ENCODE data around the gene RCSD1.

Gene RCSD1

GRCh38 chr1:167683226-167683625 is 53.2 kb downstream of the RCSD1 start:
- Histone ChIP-seq H3K4me1 (ENCODE audit: control insufficient read depth, insufficient read depth, low read length) (no peaks in the 10 kb centered on the region), H3K27me3 (replicated peaks; ENCODE audit: control insufficient read depth, insufficient read depth, low read length) (peaks cover 3% of the 10 kb centered on the region), H3K9me3 (ENCODE audit: control insufficient read depth, low read length) (no peaks in the 10 kb centered on the region), H3K9ac (ENCODE audit: low read length) (no peak overlapping the region), H3K36me3 (ENCODE audit: control insufficient read depth, insufficient read depth, low read length, severe bottlenecking) (no peaks in the 10 kb centered on the region), H3K4me3 (ENCODE audit: low read length) (no peak overlapping the region)
- no peak for DNase-seq (ENCODE audit: low read depth)

DNA sequence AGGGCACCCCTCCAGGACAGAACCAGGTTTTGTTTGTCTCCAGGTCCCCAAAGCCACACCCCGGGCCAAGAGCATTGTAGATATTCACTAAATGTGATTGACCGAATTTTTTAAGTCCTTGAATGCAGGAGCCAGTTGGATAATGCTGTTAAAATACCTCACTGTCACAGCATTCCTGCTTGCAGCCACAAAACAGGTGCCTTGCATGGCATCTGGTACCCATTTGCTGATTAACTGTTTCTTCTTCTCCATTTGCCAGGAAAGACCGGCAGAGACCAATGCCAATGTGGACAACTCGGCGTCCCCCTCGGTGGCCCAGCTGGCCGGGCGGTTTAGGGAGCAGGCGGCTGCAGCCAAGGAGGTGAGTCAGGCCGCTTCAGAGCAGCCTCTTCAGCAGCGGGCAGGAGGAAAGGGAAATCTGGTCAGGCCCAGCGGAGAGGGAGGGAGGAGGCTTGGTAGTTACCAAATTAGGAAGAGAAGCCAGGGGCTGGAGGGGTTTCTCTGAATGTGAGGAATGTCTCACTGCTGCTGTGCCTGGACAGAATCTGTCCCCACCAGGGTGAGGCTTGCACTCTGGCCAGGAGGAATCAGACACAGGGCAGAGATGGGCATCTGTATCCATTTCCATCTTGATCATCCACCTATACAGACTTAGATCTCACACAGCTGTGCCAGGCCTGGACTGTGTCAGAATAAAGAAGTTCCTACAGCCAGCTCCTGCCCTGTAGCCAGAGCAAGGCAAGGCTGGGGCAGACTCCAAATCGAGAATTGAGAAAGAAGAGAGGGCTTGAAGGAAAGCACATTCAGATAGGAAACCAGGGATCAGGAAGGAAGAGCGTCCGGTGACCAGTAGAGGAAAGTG is 53.8 kb downstream of the RCSD1 start:
- DNase-seq (ENCODE audit: low read depth), result peak; percentile 68
- H3K9ac ChIP-seq (ENCODE audit: low read length), result no peak overlapping the region
- H3K27me3 ChIP-seq (replicated peaks; ENCODE audit: control insufficient read depth, insufficient read depth, low read length), result peaks cover 3% of the 10 kb centered on the region
- no peaks in the 10 kb centered on the region for H3K36me3 ChIP-seq (ENCODE audit: control insufficient read depth, insufficient read depth, low read length, severe bottlenecking)
- no peak overlapping the region for H3K4me3 ChIP-seq (ENCODE audit: low read length)
- no peaks in the 10 kb centered on the region for H3K4me1 ChIP-seq (ENCODE audit: control insufficient read depth, insufficient read depth, low read length)
- no peaks in the 10 kb centered on the region for H3K9me3 ChIP-seq (ENCODE audit: control insufficient read depth, low read length)

DNA sequence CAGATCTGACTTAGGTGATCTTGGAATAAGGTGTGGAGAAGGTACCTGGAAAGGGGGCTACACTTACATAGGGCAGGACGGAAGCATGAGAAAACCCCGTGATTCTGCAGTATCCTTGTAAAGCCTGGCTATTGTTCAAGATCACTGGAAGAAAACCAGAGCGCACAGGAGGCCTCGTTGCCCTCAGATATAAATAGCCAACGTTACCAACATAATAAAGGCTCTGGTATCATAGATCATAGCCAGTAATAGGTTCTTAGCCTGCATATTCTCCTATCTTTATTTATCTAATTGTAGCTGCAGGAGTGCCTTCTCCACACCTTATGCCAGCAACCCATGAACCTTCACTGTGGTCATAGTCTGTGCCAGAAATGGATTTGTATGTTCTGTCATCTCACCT is 55.8 kb downstream of the RCSD1 start:
- H3K9me3 ChIP-seq (ENCODE audit: control insufficient read depth, low read length), result no peaks in the 10 kb centered on the region
- no peaks in the 10 kb centered on the region for H3K36me3 ChIP-seq (ENCODE audit: control insufficient read depth, insufficient read depth, low read length, severe bottlenecking)
- H3K27me3 ChIP-seq (replicated peaks; ENCODE audit: control insufficient read depth, insufficient read depth, low read length), result peaks cover 3% of the 10 kb centered on the region
- no peak for DNase-seq (ENCODE audit: low read depth)
- peaks cover 7% of the 10 kb centered on the region for H3K4me1 ChIP-seq (ENCODE audit: control insufficient read depth, insufficient read depth, low read length)
- no peak overlapping the region for H3K9ac ChIP-seq (ENCODE audit: low read length)
- H3K4me3 ChIP-seq (ENCODE audit: low read length), result no peak overlapping the region

DNA sequence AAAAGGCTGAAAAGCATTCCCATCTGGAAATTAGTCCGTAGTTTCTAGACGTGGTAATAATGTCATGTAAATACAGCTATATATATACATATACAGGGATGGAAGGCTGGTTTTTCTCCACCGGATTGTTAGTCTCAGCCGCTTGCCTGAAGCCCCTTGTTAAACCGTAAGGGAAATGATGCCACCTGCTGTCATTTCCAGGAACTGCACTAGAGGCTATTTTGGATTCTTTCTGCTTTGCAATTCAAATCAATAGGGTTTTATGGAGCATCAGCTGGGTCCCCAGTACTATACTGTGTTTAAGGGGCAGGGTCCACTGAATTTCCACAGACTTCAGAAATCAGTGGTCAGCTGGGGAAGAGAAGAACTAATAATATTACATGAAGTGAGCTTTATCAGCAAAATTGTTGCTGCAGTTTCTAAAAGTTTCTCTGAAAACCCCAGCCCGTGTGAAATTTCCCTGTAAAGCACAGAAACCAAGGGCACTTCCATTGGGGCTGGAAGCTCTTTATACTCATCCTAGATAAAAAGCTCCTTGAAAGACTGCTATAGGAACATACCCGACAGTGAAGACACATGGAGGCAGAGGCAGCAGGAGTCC is 58.0 kb downstream of the RCSD1 start:
- Histone ChIP-seq H3K9ac (ENCODE audit: low read length) (no peak overlapping the region), H3K36me3 (ENCODE audit: control insufficient read depth, insufficient read depth, low read length, severe bottlenecking) (no peaks in the 10 kb centered on the region), H3K4me1 (ENCODE audit: control insufficient read depth, insufficient read depth, low read length) (peaks cover 11% of the 10 kb centered on the region), H3K9me3 (ENCODE audit: control insufficient read depth, low read length) (no peaks in the 10 kb centered on the region), H3K4me3 (ENCODE audit: low read length) (no peak overlapping the region), H3K27me3 (replicated peaks; ENCODE audit: control insufficient read depth, insufficient read depth, low read length) (peaks cover 3% of the 10 kb centered on the region)
- DNase-seq (ENCODE audit: low read depth), result peak; percentile 93

DNA sequence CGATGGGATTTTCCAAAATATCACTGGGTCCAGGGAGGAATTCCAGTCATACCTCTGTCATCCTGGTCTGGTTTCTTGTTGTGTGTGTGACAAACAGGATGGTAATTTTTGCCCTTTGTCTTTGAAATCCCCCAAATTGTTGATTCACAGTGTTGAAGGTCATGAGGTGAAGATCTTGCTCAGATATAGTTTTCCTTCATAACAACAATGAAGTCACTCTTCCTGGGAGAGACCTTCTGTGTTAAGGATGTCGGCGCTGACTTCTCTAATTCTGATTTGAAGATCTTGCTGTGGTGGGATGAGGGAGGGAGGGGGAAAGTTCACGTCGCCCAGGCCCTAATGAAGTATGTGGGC is 59.5 kb downstream of the RCSD1 start:
- Histone ChIP-seq H3K9ac (ENCODE audit: low read length) (no peak overlapping the region), H3K27me3 (replicated peaks; ENCODE audit: control insufficient read depth, insufficient read depth, low read length) (peaks cover 3% of the 10 kb centered on the region), H3K36me3 (ENCODE audit: control insufficient read depth, insufficient read depth, low read length, severe bottlenecking) (no peaks in the 10 kb centered on the region), H3K4me1 (ENCODE audit: control insufficient read depth, insufficient read depth, low read length) (peaks cover 11% of the 10 kb centered on the region), H3K4me3 (ENCODE audit: low read length) (no peak overlapping the region), H3K9me3 (ENCODE audit: control insufficient read depth, low read length) (no peaks in the 10 kb centered on the region)
- DNase-seq (ENCODE audit: low read depth), result no peak

GRCh38 chr1:167690053-167690452 is 60.0 kb downstream of the RCSD1 start:
- no peak overlapping the region for H3K9ac ChIP-seq (ENCODE audit: low read length)
- no peaks in the 10 kb centered on the region for H3K9me3 ChIP-seq (ENCODE audit: control insufficient read depth, low read length)
- no peak overlapping the region for H3K4me3 ChIP-seq (ENCODE audit: low read length)
- H3K27me3 ChIP-seq (replicated peaks; ENCODE audit: control insufficient read depth, insufficient read depth, low read length), result peaks cover 3% of the 10 kb centered on the region
- H3K36me3 ChIP-seq (ENCODE audit: control insufficient read depth, insufficient read depth, low read length, severe bottlenecking), result no peaks in the 10 kb centered on the region
- DNase-seq (ENCODE audit: low read depth), result no peak
- H3K4me1 ChIP-seq (ENCODE audit: control insufficient read depth, insufficient read depth, low read length), result peaks cover 11% of the 10 kb centered on the region

GRCh38 chr1:167693425-167694045 is 63.5 kb downstream of the RCSD1 start:
- no peaks in the 10 kb centered on the region for H3K36me3 ChIP-seq (ENCODE audit: control insufficient read depth, insufficient read depth, low read length, severe bottlenecking)
- DNase-seq (ENCODE audit: low read depth), result no peak
- no peaks in the 10 kb centered on the region for H3K27me3 ChIP-seq (replicated peaks; ENCODE audit: control insufficient read depth, insufficient read depth, low read length)
- no peaks in the 10 kb centered on the region for H3K9me3 ChIP-seq (ENCODE audit: control insufficient read depth, low read length)
- no peak overlapping the region for H3K9ac ChIP-seq (ENCODE audit: low read length)
- H3K4me3 ChIP-seq (ENCODE audit: low read length), result no peak overlapping the region
- peaks cover 11% of the 10 kb centered on the region for H3K4me1 ChIP-seq (ENCODE audit: control insufficient read depth, insufficient read depth, low read length)

DNA sequence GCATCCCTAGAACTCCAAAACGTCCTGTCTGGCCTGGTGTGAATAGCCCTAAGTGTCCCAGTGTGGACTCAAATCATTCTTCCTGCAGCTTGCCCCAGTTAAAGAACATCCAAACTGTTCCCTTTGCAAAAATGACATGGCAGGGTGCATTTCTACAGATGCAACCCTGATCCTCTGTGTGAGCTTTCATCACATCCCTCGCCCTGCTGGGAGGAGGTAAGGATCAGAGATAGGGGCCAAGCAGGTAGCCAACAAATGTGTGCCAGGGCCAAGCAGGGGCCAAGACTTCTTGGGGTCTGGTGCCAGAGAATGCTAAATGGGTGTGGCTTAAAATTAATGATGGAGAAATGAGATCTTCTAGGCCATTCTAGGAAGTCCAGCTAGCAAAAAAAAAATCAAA is 64.7 kb downstream of the RCSD1 start:
- no peaks in the 10 kb centered on the region for H3K9me3 ChIP-seq (ENCODE audit: control insufficient read depth, low read length)

GRCh38 chr1:167695147-167695546 is 65.1 kb downstream of the RCSD1 start:
- peaks cover 6% of the 10 kb centered on the region for H3K27me3 ChIP-seq (replicated peaks; ENCODE audit: control insufficient read depth, insufficient read depth, low read length)
- H3K9me3 ChIP-seq (ENCODE audit: control insufficient read depth, low read length), result no peaks in the 10 kb centered on the region
- H3K9ac ChIP-seq (ENCODE audit: low read length), result no peak overlapping the region
- peaks cover 5% of the 10 kb centered on the region for H3K4me1 ChIP-seq (ENCODE audit: control insufficient read depth, insufficient read depth, low read length)
- H3K36me3 ChIP-seq (ENCODE audit: control insufficient read depth, insufficient read depth, low read length, severe bottlenecking), result no peaks in the 10 kb centered on the region
- no peak for DNase-seq (ENCODE audit: low read depth)
- no peak overlapping the region for H3K4me3 ChIP-seq (ENCODE audit: low read length)

More for the DNA sequence above, 64.7 kb downstream of the RCSD1 start:
- no peak for DNase-seq (ENCODE audit: low read depth)
- Histone ChIP-seq H3K36me3 (ENCODE audit: control insufficient read depth, insufficient read depth, low read length, severe bottlenecking) (no peaks in the 10 kb centered on the region), H3K4me1 (ENCODE audit: control insufficient read depth, insufficient read depth, low read length) (peaks cover 8% of the 10 kb centered on the region), H3K9ac (ENCODE audit: low read length) (no peak overlapping the region), H3K27me3 (replicated peaks; ENCODE audit: control insufficient read depth, insufficient read depth, low read length) (peaks cover 3% of the 10 kb centered on the region), H3K4me3 (ENCODE audit: low read length) (no peak overlapping the region)

DNA sequence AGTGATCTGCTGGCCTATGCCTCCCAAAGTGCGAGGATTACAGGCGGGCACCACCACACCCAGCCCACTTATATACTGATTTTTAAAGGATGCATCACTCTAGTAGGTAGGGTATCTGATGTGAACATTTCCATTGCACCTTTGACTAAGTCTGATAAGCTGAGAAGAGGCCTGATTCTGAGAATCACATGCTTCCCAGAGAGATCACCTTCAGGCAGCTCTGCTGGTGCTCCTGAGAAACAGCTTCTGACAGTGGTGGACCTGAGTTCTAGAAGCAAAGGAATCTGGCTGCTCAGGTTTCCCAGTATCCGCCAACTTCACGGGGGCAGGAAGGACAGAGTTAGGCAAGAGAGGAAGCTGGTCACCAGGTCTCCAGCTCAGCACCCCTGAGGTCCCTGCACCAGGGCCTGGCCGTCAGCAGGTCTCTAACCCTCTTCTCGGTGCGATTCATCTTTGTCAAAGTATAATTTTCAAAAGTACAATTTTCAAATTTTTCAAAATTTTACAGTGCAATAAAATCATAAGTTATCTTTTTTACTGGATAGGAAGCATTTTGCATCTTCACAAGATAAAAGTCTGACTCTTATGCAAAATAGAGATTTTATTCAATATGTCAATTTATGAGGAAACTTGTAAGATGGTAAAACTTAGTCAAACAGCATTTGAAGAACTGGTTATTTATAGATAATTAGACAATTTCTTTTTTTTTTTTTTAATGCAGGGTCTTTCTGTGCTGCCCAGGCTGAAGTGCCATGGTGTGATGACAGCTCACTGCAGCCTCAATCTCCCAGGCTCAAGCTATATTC is 65.9 kb downstream of the RCSD1 start:
- no peak overlapping the region for H3K9ac ChIP-seq (ENCODE audit: low read length)
- peaks cover 6% of the 10 kb centered on the region for H3K27me3 ChIP-seq (replicated peaks; ENCODE audit: control insufficient read depth, insufficient read depth, low read length)
- H3K36me3 ChIP-seq (ENCODE audit: control insufficient read depth, insufficient read depth, low read length, severe bottlenecking), result no peaks in the 10 kb centered on the region
- no peaks in the 10 kb centered on the region for H3K9me3 ChIP-seq (ENCODE audit: control insufficient read depth, low read length)
- H3K4me1 ChIP-seq (ENCODE audit: control insufficient read depth, insufficient read depth, low read length), result peaks cover 5% of the 10 kb centered on the region
- no peak overlapping the region for H3K4me3 ChIP-seq (ENCODE audit: low read length)
- DNase-seq (ENCODE audit: low read depth), result no peak

DNA sequence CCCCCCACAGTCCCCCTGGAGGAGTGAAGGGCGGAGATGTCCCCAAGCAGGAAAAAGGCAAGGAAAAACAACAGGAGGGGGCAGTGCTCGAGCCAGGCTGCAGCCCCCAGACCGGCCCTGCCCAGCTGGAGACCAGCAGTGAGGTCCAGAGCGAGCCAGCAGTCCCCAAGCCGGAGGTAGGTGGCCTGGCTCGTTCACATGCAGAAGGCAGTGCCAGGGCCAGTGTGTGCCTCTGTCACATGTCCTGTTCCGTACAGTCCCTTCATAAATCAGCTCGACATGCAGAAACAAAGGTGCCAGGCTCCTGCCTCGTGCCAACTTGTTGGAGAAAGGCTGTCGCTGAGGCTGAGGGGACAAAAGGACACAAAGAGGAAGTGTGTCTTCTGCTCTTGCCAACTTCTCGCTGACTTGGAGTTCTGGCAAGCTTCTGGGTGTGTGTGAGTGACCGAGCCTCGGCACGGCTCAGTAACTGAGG is 67.7 kb downstream of the RCSD1 start:
- no peaks in the 10 kb centered on the region for H3K36me3 ChIP-seq (ENCODE audit: control insufficient read depth, insufficient read depth, low read length, severe bottlenecking)
- H3K4me1 ChIP-seq (ENCODE audit: control insufficient read depth, insufficient read depth, low read length), result no peaks in the 10 kb centered on the region
- no peak overlapping the region for H3K9ac ChIP-seq (ENCODE audit: low read length)
- H3K27me3 ChIP-seq (replicated peaks; ENCODE audit: control insufficient read depth, insufficient read depth, low read length), result peaks cover 6% of the 10 kb centered on the region
- H3K4me3 ChIP-seq (ENCODE audit: low read length), result no peak overlapping the region
- no peak for DNase-seq (ENCODE audit: low read depth)
- H3K9me3 ChIP-seq (ENCODE audit: control insufficient read depth, low read length), result no peaks in the 10 kb centered on the region
